SKM-1 (cell line): ENCODE results near the gene WWOX.

Experiments
- DNase-seq: peaks from one replicate; lab custom pipeline; 2025; ENCODE audit not compliant: unreplicated experiment; lab: John Stamatoyannopoulos, UW

The WWOX gene

GRCh38 chr16:78326731-78327130, 227.3 kb downstream of the WWOX start:
- no peak for DNase-seq

- no peak for DNase-seq
Measured at GRCh38 chr16:78331731-78332130, 232.3 kb downstream of the WWOX start.

- no peak for DNase-seq
Measured at GRCh38 chr16:78333808-78334207, 234.4 kb downstream of the WWOX start.

GRCh38 chr16:78340590-78340989, 241.1 kb downstream of the WWOX start:
- DNase-seq = no peak

GRCh38 chr16:78348068-78348467, 248.6 kb downstream of the WWOX start:
- DNase-seq = no peak

- DNase-seq = no peak
Measured at GRCh38 chr16:78348886-78349285, 249.4 kb downstream of the WWOX start.

GRCh38 chr16:78352184-78352583, 252.7 kb downstream of the WWOX start:
- DNase-seq = no peak

- DNase-seq = no peak
Measured at GRCh38 chr16:78353640-78354275, 254.3 kb downstream of the WWOX start.

GRCh38 chr16:78362524-78363135, 263.2 kb downstream of the WWOX start:
- DNase-seq = no peak

- DNase-seq = no peak
Measured at GRCh38 chr16:78363843-78364555, 264.5 kb downstream of the WWOX start.

GRCh38 chr16:78364556-78364880, 265.1 kb downstream of the WWOX start:
- no peak for DNase-seq

GRCh38 chr16:78365366-78365765, 265.9 kb downstream of the WWOX start:
- DNase-seq = no peak

GRCh38 chr16:78368121-78369102, 269.0 kb downstream of the WWOX start:
- no peak for DNase-seq

GRCh38 chr16:78372277-78372676, 272.8 kb downstream of the WWOX start:
- DNase-seq = no peak

GRCh38 chr16:78375055-78375679, 275.7 kb downstream of the WWOX start:
- no peak for DNase-seq

- no peak for DNase-seq
Measured at GRCh38 chr16:78376452-78376851, 277.0 kb downstream of the WWOX start.

- no peak for DNase-seq
Measured at GRCh38 chr16:78377312-78377711, 277.9 kb downstream of the WWOX start.

- DNase-seq = no peak
Measured at GRCh38 chr16:78381060-78381459, 281.6 kb downstream of the WWOX start.

- no peak for DNase-seq
Measured at GRCh38 chr16:78383118-78383517, 283.7 kb downstream of the WWOX start.

GRCh38 chr16:78385086-78385805, 285.8 kb downstream of the WWOX start:
- DNase-seq = no peak
